ENCODE data around the gene ZCCHC9. TPM values are rescaled to one million over a fixed set of nuclear protein-coding genes. Genes with fewer than 3 reads are reported as not detected.

The ZCCHC9 gene
- total RNA-seq, 1 experiment from 2014 or later = 32.2 TPM

- no peak overlapping the region for H4K91ac ChIP-seq (ENCODE audit: insufficient read length, low read depth, low read length)
Measured at GRCh38 chr5:81302596-81302995, 1.2 kb downstream of the ZCCHC9 start.

More at GRCh38 chr5:81302596-81302995, 1.2 kb downstream of the ZCCHC9 start:
- no CpG with 5 or more reads among the region's 5 CpGs for WGBS (ENCODE audit: extremely low coverage, insufficient read length, low lambda C conversion rate)
- no peaks in the 10 kb centered on the region for H3K27me3 ChIP-seq (ENCODE audit: insufficient read depth, low read length)
- no peak overlapping the region for H2BK12ac ChIP-seq (ENCODE audit: insufficient read length, low read depth, low read length)
- H3K23me2 ChIP-seq (ENCODE audit: insufficient read length, low read depth, low read length, poor library complexity, severe bottlenecking) = no peaks in the 10 kb centered on the region
- Mint-ChIP-seq H3K4me3 (peak overlapping the region; percentile 91 to 97), H3K27me3 (ENCODE audit: low read depth) (no peaks in the 10 kb centered on the region), H3K4me1 (peaks cover 16 to 18% of the 10 kb centered on the region in 2 experiments), H3K27ac (no peak overlapping the region), H3K9me3 (no peaks in the 10 kb centered on the region), H3K36me3 (ENCODE audit: insufficient read depth in 1 of 3, low read depth in 3 of 3) (peaks cover 0 to 7% (median 5%) of the 10 kb centered on the region in 3 experiments; a peak in 4 of 7 replicates)
- no peak overlapping the region for H3K56ac ChIP-seq (ENCODE audit: insufficient read length, low read depth, low read length)
- no peak overlapping the region for H2BK5ac ChIP-seq (ENCODE audit: insufficient read length, low read length)
- H4K20me1 ChIP-seq (ENCODE audit: control insufficient read depth, insufficient read depth, insufficient read length) = no peaks in the 10 kb centered on the region
- no peak overlapping the region for H3K27ac ChIP-seq (ENCODE audit: insufficient read length, low read depth, low read length)
- no peak overlapping the region for H3K23ac ChIP-seq (ENCODE audit: insufficient read length, low read depth, low read length)
- no peak for DNase-seq
- H3K4me1 ChIP-seq (ENCODE audit: insufficient read depth, low read length) = peaks cover 2% of the 10 kb centered on the region; the same call in 1 of the 2 replicates
- no peak overlapping the region for H2AK5ac ChIP-seq (ENCODE audit: insufficient read length, low read length)
- H3K18ac ChIP-seq (ENCODE audit: insufficient read length, low read depth, low read length) = no peak overlapping the region
- no peak overlapping the region for H4K8ac ChIP-seq (replicated peaks; ENCODE audit: insufficient read length, low read depth, low read length)
- no peak overlapping the region for H4K5ac ChIP-seq (ENCODE audit: insufficient read length, low read depth, low read length)
- TF ChIP-seq, protein P1, sequence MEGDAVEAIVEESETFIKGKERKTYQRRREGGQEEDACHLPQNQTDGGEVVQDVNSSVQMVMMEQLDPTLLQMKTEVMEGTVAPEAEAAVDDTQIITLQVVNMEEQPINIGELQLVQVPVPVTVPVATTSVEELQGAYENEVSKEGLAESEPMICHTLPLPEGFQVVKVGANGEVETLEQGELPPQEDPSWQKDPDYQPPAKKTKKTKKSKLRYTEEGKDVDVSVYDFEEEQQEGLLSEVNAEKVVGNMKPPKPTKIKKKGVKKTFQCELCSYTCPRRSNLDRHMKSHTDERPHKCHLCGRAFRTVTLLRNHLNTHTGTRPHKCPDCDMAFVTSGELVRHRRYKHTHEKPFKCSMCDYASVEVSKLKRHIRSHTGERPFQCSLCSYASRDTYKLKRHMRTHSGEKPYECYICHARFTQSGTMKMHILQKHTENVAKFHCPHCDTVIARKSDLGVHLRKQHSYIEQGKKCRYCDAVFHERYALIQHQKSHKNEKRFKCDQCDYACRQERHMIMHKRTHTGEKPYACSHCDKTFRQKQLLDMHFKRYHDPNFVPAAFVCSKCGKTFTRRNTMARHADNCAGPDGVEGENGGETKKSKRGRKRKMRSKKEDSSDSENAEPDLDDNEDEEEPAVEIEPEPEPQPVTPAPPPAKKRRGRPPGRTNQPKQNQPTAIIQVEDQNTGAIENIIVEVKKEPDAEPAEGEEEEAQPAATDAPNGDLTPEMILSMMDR (conservative IDR thresholded peaks at IDR 0.05) = no peak
- H3K14ac ChIP-seq (ENCODE audit: insufficient read depth, low read length) = no peak overlapping the region
- no peak overlapping the region for H2BK20ac ChIP-seq (ENCODE audit: low read depth, low read length, poor library complexity, severe bottlenecking)
- H3K79me2 ChIP-seq (ENCODE audit: insufficient read depth, low read length) = peaks cover 6% of the 10 kb centered on the region; the same call in 1 of the 2 replicates
- H3K9me3 ChIP-seq (ENCODE audit: control insufficient read depth, low read depth, low read length) = no peaks in the 10 kb centered on the region
- no peak overlapping the region for H3K9ac ChIP-seq (ENCODE audit: extremely low read depth, insufficient read length, low read length)
- no peak overlapping the region for H2AFZ ChIP-seq (ENCODE audit: low read length)
- H2BK15ac ChIP-seq (ENCODE audit: low read depth, low read length) = no peak overlapping the region
- peak overlapping the region; percentile 88 for H3K4me2 ChIP-seq (ENCODE audit: insufficient read depth, insufficient read length, low read length)
- no peak overlapping the region for H2BK120ac ChIP-seq (ENCODE audit: low read depth, low read length, poor library complexity, severe bottlenecking)
- peaks cover 7% of the 10 kb centered on the region for H3K79me1 ChIP-seq (ENCODE audit: insufficient read depth, low read depth, low read length, poor library complexity, severe bottlenecking)
- H3T11ph ChIP-seq (ENCODE audit: low read length) = no peak overlapping the region
- H3K4ac ChIP-seq (ENCODE audit: low read depth, low read length) = no peak overlapping the region

Measured in H9 (cell line).